ENCODE results near the gene ATP9A. TPM values are rescaled to one million over a fixed set of nuclear protein-coding genes. Genes with fewer than 3 reads are reported as not detected.

The ATP9A gene
- total RNA-seq, 2 experiments from 2014 or later, result 0.58 to 0.65 TPM

GRCh38 chr20:51595058-51595532, 173.1 kb downstream of the ATP9A start:
- peaks cover 6% of the 10 kb centered on the region for H3K27me3 Mint-ChIP-seq
- intact Hi-C loops (cut with micrococcal nuclease), result loop anchor here (2.0 to 5.0 kb wide), 2 partner anchors 53 to 222 kb away; partner anchors contain the start of gene NFATC2
- peaks cover 4% of the 10 kb centered on the region for H3K9me3 Mint-ChIP-seq
- ChIA-PET CTCF (interaction anchor here (0.5 to 5.1 kb wide), 58 partner anchors 9 to 579 kb away, joined by 3 to 49 read pairs (median 4); partner anchors contain the start of gene NFATC2), POLR2A (interaction anchor here (0.6 to 2.3 kb wide), 10 partner anchors 8 to 242 kb away, joined by 3 to 9 read pairs (median 4); partner anchors contain the start of gene NFATC2)
- H3K36me3 Mint-ChIP-seq (ENCODE audit: low read depth), result no peaks in the 10 kb centered on the region
- H3K4me3 Mint-ChIP-seq, result peak overlapping the region; percentile 40
- peaks cover 53% of the 10 kb centered on the region for H3K4me1 Mint-ChIP-seq (ENCODE audit: low read depth)
- peak; percentile 91 for DNase-seq
- peak; percentile 94 for ATAC-seq
- H3K27ac Mint-ChIP-seq, result peak overlapping the region; percentile 86
- peak; percentile 94 for TF ChIP-seq CTCF (IDR thresholded peaks at IDR 0.05)

- ChIA-PET CTCF (interaction anchor here (0.5 to 5.1 kb wide), 51 partner anchors 8 to 578 kb away, joined by 3 to 49 read pairs (median 4); partner anchors contain the start of gene NFATC2), POLR2A (interaction anchor here (0.6 to 2.3 kb wide), 10 partner anchors 8 to 241 kb away, joined by 3 to 9 read pairs (median 4); partner anchors contain the start of gene NFATC2)
- no peaks in the 10 kb centered on the region for H3K36me3 Mint-ChIP-seq (ENCODE audit: low read depth)
- peaks cover 47% of the 10 kb centered on the region for H3K4me1 Mint-ChIP-seq (ENCODE audit: low read depth)
- peak overlapping the region; percentile 40 for H3K4me3 Mint-ChIP-seq
- ATAC-seq, result no peak
- peaks cover 4% of the 10 kb centered on the region for H3K9me3 Mint-ChIP-seq
- peaks cover 3% of the 10 kb centered on the region for H3K27me3 Mint-ChIP-seq
- DNase-seq, result no peak
- intact Hi-C loops (cut with micrococcal nuclease), result loop anchor here (2.0 to 5.0 kb wide), 2 partner anchors 52 to 222 kb away; partner anchors contain the start of gene NFATC2
- TF ChIP-seq CTCF (IDR thresholded peaks at IDR 0.05), result no peak
- peak overlapping the region; percentile 86 for H3K27ac Mint-ChIP-seq
Observed at GRCh38 chr20:51594236-51595057, 173.7 kb downstream of the ATP9A start.

- ATAC-seq (no peak), DNase-seq (no peak)
- no peak overlapping the region for H3K4me3 Mint-ChIP-seq
- no peak overlapping the region for H3K27ac Mint-ChIP-seq
- intact Hi-C loops (cut with micrococcal nuclease), result no loop called here
- H3K9me3 Mint-ChIP-seq, result peaks cover 4% of the 10 kb centered on the region
- POLR2A ChIA-PET, result interaction anchor here (1.5 kb wide), 1 partner anchor 51 kb away, joined by 6 read pairs; the partner anchor contains the start of gene NFATC2
- no peaks in the 10 kb centered on the region for H3K27me3 Mint-ChIP-seq
- H3K4me1 Mint-ChIP-seq (ENCODE audit: low read depth), result peaks cover 46% of the 10 kb centered on the region
- no peak for TF ChIP-seq CTCF (IDR thresholded peaks at IDR 0.05)
- H3K36me3 Mint-ChIP-seq (ENCODE audit: low read depth), result no peaks in the 10 kb centered on the region
- CTCF ChIA-PET, result interaction anchor here (5.1 kb wide), 1 partner anchor 50 kb away, joined by 49 read pairs; the partner anchor contains the start of gene NFATC2
Observed at GRCh38 chr20:51593584-51593983, 174.6 kb downstream of the ATP9A start.

GRCh38 chr20:51592564-51592963, 175.6 kb downstream of the ATP9A start:
- ATAC-seq (no peak), DNase-seq (no peak)
- Mint-ChIP-seq H3K36me3 (ENCODE audit: low read depth) (no peaks in the 10 kb centered on the region), H3K9me3 (peaks cover 4% of the 10 kb centered on the region), H3K4me3 (no peak overlapping the region), H3K27me3 (no peaks in the 10 kb centered on the region), H3K4me1 (ENCODE audit: low read depth) (peaks cover 36% of the 10 kb centered on the region), H3K27ac (no peak overlapping the region)
- POLR2A ChIA-PET, result no interaction called here
- TF ChIP-seq CTCF (IDR thresholded peaks at IDR 0.05), result no peak
- CTCF ChIA-PET, result interaction anchor here (1.0 to 5.1 kb wide), 2 partner anchors 49 kb away, joined by 3 to 49 read pairs; partner anchors contain the start of gene NFATC2
- intact Hi-C loops (cut with micrococcal nuclease), result no loop called here

Data from activated CD8-positive, alpha-beta T cell treated with anti-CD3 and anti-CD28 coated beads for 36 hours (primary cell).